Measurements from ENCODE around the gene TSC22D1.

The TSC22D1 gene

GRCh38 chr13:44557986-44558385 is 18.1 kb downstream of the TSC22D1 start:
- H2BK5ac ChIP-seq (ENCODE audit: low read length), result no peak overlapping the region
- H3K23ac ChIP-seq (ENCODE audit: low read depth, low read length, poor library complexity), result no peak overlapping the region
- no peak overlapping the region for H2AFZ ChIP-seq (ENCODE audit: low read length)
- H4K91ac ChIP-seq (ENCODE audit: low read depth, low read length, poor library complexity), result no peak overlapping the region
- H3K14ac ChIP-seq (ENCODE audit: low read length), result no peak overlapping the region
- no peak overlapping the region for H3K18ac ChIP-seq (ENCODE audit: low read length)
- no CpG with 5 or more reads among the region's 2 CpGs for WGBS, 2 donors (ENCODE audit: extremely low coverage in 2 of 2, insufficient read length in 2 of 2, insufficient replicate concordance in 1 of 2)
- peaks cover 0 to 12% of the 10 kb centered on the region in 2 donors for H3K36me3 ChIP-seq (replicated peaks in 1 of 2; ENCODE audit: control insufficient read depth in 2 of 2, insufficient read depth in 2 of 2, low read length in 2 of 2)
- H3K4ac ChIP-seq (ENCODE audit: low read length), result no peak overlapping the region
- no peak overlapping the region for H3K4me3 ChIP-seq (ENCODE audit: low read length in 2 of 2)
- no peak for DNase-seq (ENCODE audit: low spot score)
- H3K9me3 ChIP-seq (replicated peaks in 1 of 2; ENCODE audit: control insufficient read depth in 2 of 2, insufficient read depth in 1 of 2, low read depth in 1 of 2, low read length in 2 of 2), result no peaks in the 10 kb centered on the region
- no peak overlapping the region for H3K9ac ChIP-seq (ENCODE audit: low read depth, low read length, poor library complexity)
- H2BK15ac ChIP-seq (ENCODE audit: low read length), result no peak overlapping the region
- no peak overlapping the region for H3K4me2 ChIP-seq (ENCODE audit: insufficient read depth, low read length, poor library complexity, severe bottlenecking)
- no peak overlapping the region for H3K27ac ChIP-seq (replicated peaks; ENCODE audit: low read length)
- no peaks in the 10 kb centered on the region for H3K27me3 ChIP-seq (ENCODE audit: control insufficient read depth in 3 of 3, insufficient read depth in 3 of 3, low read depth in 1 of 3, low read length in 3 of 3)
- H2BK12ac ChIP-seq (ENCODE audit: low read length), result no peak overlapping the region
- peaks cover 1% of the 10 kb centered on the region for H3K79me1 ChIP-seq (ENCODE audit: low read depth, low read length)
- no peak overlapping the region for H2AK5ac ChIP-seq (ENCODE audit: low read depth, low read length)
- H2BK120ac ChIP-seq (ENCODE audit: low read depth, low read length), result no peak overlapping the region
- no peak overlapping the region for H4K8ac ChIP-seq (ENCODE audit: low read depth, low read length)
- no peaks in the 10 kb centered on the region for H3K4me1 ChIP-seq (ENCODE audit: control insufficient read depth in 2 of 2, insufficient read depth in 1 of 2, low read depth in 1 of 2, low read length in 2 of 2)

DNA sequence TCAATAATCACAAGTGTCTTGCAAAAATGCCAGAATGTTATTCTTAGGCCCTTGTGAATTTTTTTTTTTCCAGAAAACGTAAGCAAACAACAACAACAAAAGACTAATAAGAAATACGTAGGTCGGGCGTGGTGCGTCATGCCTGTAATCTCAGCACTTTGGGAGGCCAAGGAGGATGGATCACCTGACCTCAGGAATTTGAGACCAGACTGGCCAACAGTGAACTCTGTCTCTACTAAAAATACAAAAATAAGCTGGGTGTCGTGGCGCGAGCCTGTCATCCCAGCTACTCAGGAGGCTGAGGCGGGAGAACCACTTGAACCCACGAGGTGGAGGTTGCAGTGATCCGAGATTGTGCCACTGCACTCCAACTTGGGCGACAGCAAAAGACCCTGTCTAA is 20.9 kb downstream of the TSC22D1 start:
- H3K4me3 ChIP-seq (ENCODE audit: low read length in 2 of 2), result no peak overlapping the region

DNA sequence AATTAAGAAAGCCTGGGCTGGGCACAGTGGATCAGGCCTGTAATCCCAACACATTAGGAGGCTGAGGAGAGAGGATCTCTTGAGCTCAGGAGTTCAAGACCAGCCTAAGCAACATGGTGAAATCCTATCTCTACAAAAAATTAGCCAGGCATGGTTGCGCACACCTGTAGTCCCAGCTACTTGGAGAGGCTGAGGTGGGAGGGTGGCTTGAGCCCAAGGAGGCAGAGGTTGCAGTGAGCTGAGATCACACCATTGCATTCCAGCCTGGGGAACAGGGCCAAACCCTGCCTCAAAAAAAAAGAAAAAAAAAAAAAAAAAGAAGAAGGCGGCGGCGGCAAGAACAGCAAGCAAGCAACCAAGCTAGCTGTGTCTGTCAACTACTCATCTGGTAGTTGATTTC is 26.7 kb downstream of the TSC22D1 start:
- Histone ChIP-seq H2BK15ac (ENCODE audit: low read length) (no peak overlapping the region), H2BK12ac (ENCODE audit: low read length) (no peak overlapping the region), H3K9me3 (replicated peaks in 1 of 2; ENCODE audit: control insufficient read depth in 2 of 2, insufficient read depth in 1 of 2, low read depth in 1 of 2, low read length in 2 of 2) (no peaks in the 10 kb centered on the region), H3K18ac (ENCODE audit: low read length) (no peak overlapping the region), H3K23ac (ENCODE audit: low read depth, low read length, poor library complexity) (no peak overlapping the region), H2AFZ (ENCODE audit: low read length) (no peak overlapping the region), H3K27me3 (ENCODE audit: control insufficient read depth in 3 of 3, insufficient read depth in 3 of 3, low read depth in 1 of 3, low read length in 3 of 3) (peaks cover 0 to 2% (median 0%) of the 10 kb centered on the region in 3 experiments), H3K4me2 (ENCODE audit: insufficient read depth, low read length, poor library complexity, severe bottlenecking) (no peak overlapping the region), H3K4me3 (ENCODE audit: low read length in 2 of 2) (no peak overlapping the region), H2BK5ac (ENCODE audit: low read length) (no peak overlapping the region), H3K4me1 (ENCODE audit: control insufficient read depth in 2 of 2, insufficient read depth in 1 of 2, low read depth in 1 of 2, low read length in 2 of 2) (no peaks in the 10 kb centered on the region), H3K14ac (ENCODE audit: low read length) (no peak overlapping the region), H3K79me1 (ENCODE audit: low read depth, low read length) (peaks cover 9% of the 10 kb centered on the region), H3K9ac (ENCODE audit: low read depth, low read length, poor library complexity) (no peak overlapping the region), H2BK120ac (ENCODE audit: low read depth, low read length) (no peak overlapping the region), H2AK5ac (ENCODE audit: low read depth, low read length) (no peak overlapping the region), H4K8ac (ENCODE audit: low read depth, low read length) (no peak overlapping the region), H3K4ac (ENCODE audit: low read length) (no peak overlapping the region), H3K27ac (replicated peaks; ENCODE audit: low read length) (no peak overlapping the region), H4K91ac (ENCODE audit: low read depth, low read length, poor library complexity) (no peak overlapping the region), H3K36me3 (replicated peaks in 1 of 2; ENCODE audit: control insufficient read depth in 2 of 2, insufficient read depth in 2 of 2, low read length in 2 of 2) (peaks cover 2 to 31% of the 10 kb centered on the region in 2 donors)
- no CpG with 5 or more reads among the region's 4 CpGs for WGBS, 2 donors (ENCODE audit: extremely low coverage in 2 of 2, insufficient read length in 2 of 2, insufficient replicate concordance in 1 of 2)
- no peak for DNase-seq (ENCODE audit: low spot score)

More for the DNA sequence above, 20.9 kb downstream of the TSC22D1 start:
- Histone ChIP-seq H3K9ac (ENCODE audit: low read depth, low read length, poor library complexity) (no peak overlapping the region), H2BK5ac (ENCODE audit: low read length) (no peak overlapping the region), H2BK15ac (ENCODE audit: low read length) (no peak overlapping the region), H3K23ac (ENCODE audit: low read depth, low read length, poor library complexity) (no peak overlapping the region), H3K14ac (ENCODE audit: low read length) (no peak overlapping the region), H3K36me3 (replicated peaks in 1 of 2; ENCODE audit: control insufficient read depth in 2 of 2, insufficient read depth in 2 of 2, low read length in 2 of 2) (peaks cover 0 to 31% of the 10 kb centered on the region in 2 donors), H3K27me3 (ENCODE audit: control insufficient read depth in 3 of 3, insufficient read depth in 3 of 3, low read depth in 1 of 3, low read length in 3 of 3) (no peaks in the 10 kb centered on the region), H3K4me2 (ENCODE audit: insufficient read depth, low read length, poor library complexity, severe bottlenecking) (no peak overlapping the region), H3K9me3 (replicated peaks in 1 of 2; ENCODE audit: control insufficient read depth in 2 of 2, insufficient read depth in 1 of 2, low read depth in 1 of 2, low read length in 2 of 2) (no peaks in the 10 kb centered on the region), H4K91ac (ENCODE audit: low read depth, low read length, poor library complexity) (no peak overlapping the region), H3K18ac (ENCODE audit: low read length) (no peak overlapping the region), H4K8ac (ENCODE audit: low read depth, low read length) (no peak overlapping the region), H3K79me1 (ENCODE audit: low read depth, low read length) (peaks cover 4% of the 10 kb centered on the region), H3K4me1 (ENCODE audit: control insufficient read depth in 2 of 2, insufficient read depth in 1 of 2, low read depth in 1 of 2, low read length in 2 of 2) (no peaks in the 10 kb centered on the region), H3K27ac (replicated peaks; ENCODE audit: low read length) (no peak overlapping the region), H3K4ac (ENCODE audit: low read length) (no peak overlapping the region), H2AFZ (ENCODE audit: low read length) (no peak overlapping the region), H2BK12ac (ENCODE audit: low read length) (no peak overlapping the region), H2AK5ac (ENCODE audit: low read depth, low read length) (no peak overlapping the region), H2BK120ac (ENCODE audit: low read depth, low read length) (no peak overlapping the region)
- WGBS, 2 donors (ENCODE audit: extremely low coverage in 2 of 2, insufficient read length in 2 of 2, insufficient replicate concordance in 1 of 2), result no CpG with 5 or more reads among the region's 12 CpGs
- no peak for DNase-seq (ENCODE audit: low spot score)

DNA sequence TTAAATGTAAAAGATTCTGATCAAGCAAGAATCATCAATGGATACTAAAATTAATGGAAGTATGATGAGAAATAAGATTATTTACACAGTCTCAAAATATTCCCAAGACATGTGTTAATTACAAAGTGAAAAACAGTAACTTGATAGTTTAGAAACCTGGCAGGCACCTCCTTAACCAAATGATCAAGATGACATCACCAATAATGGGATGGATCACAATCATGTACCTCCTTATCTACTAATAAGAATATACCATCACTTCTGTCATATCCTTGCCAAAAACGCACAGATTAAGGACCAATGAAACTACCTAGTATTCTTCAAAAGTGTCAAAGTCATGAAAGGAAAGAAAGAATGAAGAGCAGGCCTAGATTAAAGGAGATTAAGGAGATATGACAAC is 30.0 kb downstream of the TSC22D1 start:
- Histone ChIP-seq H3K9ac (ENCODE audit: low read depth, low read length, poor library complexity) (no peak overlapping the region), H3K14ac (ENCODE audit: low read length) (no peak overlapping the region), H3K18ac (ENCODE audit: low read length) (no peak overlapping the region), H3K27me3 (ENCODE audit: control insufficient read depth in 3 of 3, insufficient read depth in 3 of 3, low read depth in 1 of 3, low read length in 3 of 3) (peaks cover 0 to 2% (median 0%) of the 10 kb centered on the region in 3 experiments), H3K23ac (ENCODE audit: low read depth, low read length, poor library complexity) (no peak overlapping the region), H2BK5ac (ENCODE audit: low read length) (no peak overlapping the region), H2BK15ac (ENCODE audit: low read length) (no peak overlapping the region), H4K91ac (ENCODE audit: low read depth, low read length, poor library complexity) (no peak overlapping the region), H3K36me3 (replicated peaks in 1 of 2; ENCODE audit: control insufficient read depth in 2 of 2, insufficient read depth in 2 of 2, low read length in 2 of 2) (peaks cover 2 to 13% of the 10 kb centered on the region in 2 donors), H2BK12ac (ENCODE audit: low read length) (no peak overlapping the region), H2BK120ac (ENCODE audit: low read depth, low read length) (no peak overlapping the region), H3K79me1 (ENCODE audit: low read depth, low read length) (peaks cover 6% of the 10 kb centered on the region), H3K4me1 (ENCODE audit: control insufficient read depth in 2 of 2, insufficient read depth in 1 of 2, low read depth in 1 of 2, low read length in 2 of 2) (no peaks in the 10 kb centered on the region), H2AFZ (ENCODE audit: low read length) (no peak overlapping the region), H3K4me3 (ENCODE audit: low read length in 2 of 2) (no peak overlapping the region), H2AK5ac (ENCODE audit: low read depth, low read length) (no peak overlapping the region), H3K27ac (replicated peaks; ENCODE audit: low read length) (no peak overlapping the region), H4K8ac (ENCODE audit: low read depth, low read length) (no peak overlapping the region), H3K4me2 (ENCODE audit: insufficient read depth, low read length, poor library complexity, severe bottlenecking) (no peak overlapping the region), H3K9me3 (replicated peaks in 1 of 2; ENCODE audit: control insufficient read depth in 2 of 2, insufficient read depth in 1 of 2, low read depth in 1 of 2, low read length in 2 of 2) (no peaks in the 10 kb centered on the region), H3K4ac (ENCODE audit: low read length) (no peak overlapping the region)
- WGBS, 2 donors (ENCODE audit: extremely low coverage in 2 of 2, insufficient read length in 2 of 2, insufficient replicate concordance in 1 of 2), result no CpG with 5 or more reads among the region's 1 CpG
- no peak for DNase-seq (ENCODE audit: low spot score)

Data from neuronal stem cell (in vitro differentiated cells).